ENCODE measurements around the gene KIF3A.

Gene KIF3A

GRCh38 chr5:132766020-132766805 lies 28.9 kb upstream of the KIF3A start:
- no peak for DNase-seq (ENCODE audit: low read depth)
- no peak overlapping the region for H3K4me3 ChIP-seq (ENCODE audit: low read depth, low read length)
- TF ChIP-seq CTCF (conservative IDR thresholded peaks at IDR 0.05; ENCODE audit: low read depth, low read length) = no peak

GRCh38 chr5:132765311-132766019 lies 28.1 kb upstream of the KIF3A start:
- no peak for TF ChIP-seq CTCF (conservative IDR thresholded peaks at IDR 0.05; ENCODE audit: low read depth, low read length)
- no peak overlapping the region for H3K4me3 ChIP-seq (ENCODE audit: low read depth, low read length)

DNA sequence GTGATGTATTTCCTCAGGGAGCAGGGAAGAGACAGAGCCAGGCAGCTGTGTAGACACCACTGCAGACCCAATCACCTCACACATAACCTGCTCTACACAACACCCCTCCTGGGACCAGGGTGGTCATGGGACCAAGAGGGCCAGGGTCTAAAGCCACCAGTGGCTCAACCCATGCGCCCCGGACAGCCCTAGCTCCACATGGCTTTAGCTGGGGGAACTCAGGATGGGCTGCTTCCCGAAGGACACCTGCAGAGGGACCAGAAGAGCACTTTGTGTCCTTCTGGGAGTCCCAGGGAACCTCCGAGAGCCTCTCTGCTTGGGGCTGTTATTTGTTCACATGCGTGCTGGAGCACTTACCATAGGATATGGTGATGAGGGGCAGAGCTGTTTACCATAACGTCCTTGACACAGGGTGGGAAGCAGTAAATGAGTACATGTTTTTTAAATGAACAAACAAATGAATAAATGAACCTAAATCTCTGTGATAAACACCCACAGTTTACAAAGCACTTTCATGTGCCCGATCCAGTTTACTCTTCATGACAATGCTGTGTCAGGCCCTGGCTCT lies 27.4 kb upstream of the KIF3A start:
- no peak overlapping the region for H3K4me3 ChIP-seq (ENCODE audit: low read depth, low read length)
- no peak for DNase-seq (ENCODE audit: low read depth)
- no peak for TF ChIP-seq CTCF (conservative IDR thresholded peaks at IDR 0.05; ENCODE audit: low read depth, low read length)

More at GRCh38 chr5:132765311-132766019, 28.1 kb upstream of the KIF3A start:
- no peak for DNase-seq (ENCODE audit: low read depth)

DNA sequence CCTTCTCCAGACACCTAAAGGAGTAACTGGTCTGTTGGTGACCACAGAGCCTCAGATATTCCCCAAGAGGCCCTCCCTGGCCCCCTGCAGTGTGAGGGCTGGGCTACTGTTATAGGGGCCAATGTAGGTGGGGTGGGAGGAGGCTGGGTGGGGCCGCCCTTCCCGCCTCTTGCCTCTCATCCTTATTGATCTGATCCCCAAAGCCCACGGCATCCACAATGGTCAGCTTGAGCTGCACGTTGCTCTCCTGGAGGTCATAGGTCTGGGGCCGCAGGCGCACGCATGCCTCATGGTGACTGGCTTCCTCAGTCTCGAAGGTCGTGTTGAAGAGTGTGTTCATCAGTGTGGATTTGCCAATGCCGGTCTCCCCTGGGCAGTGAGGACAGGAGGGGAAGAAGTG lies 26.7 kb upstream of the KIF3A start:
- no peak overlapping the region for H3K4me3 ChIP-seq (ENCODE audit: low read depth, low read length)
- no peak for DNase-seq (ENCODE audit: low read depth)
- TF ChIP-seq CTCF (conservative IDR thresholded peaks at IDR 0.05; ENCODE audit: low read depth, low read length) = no peak

DNA sequence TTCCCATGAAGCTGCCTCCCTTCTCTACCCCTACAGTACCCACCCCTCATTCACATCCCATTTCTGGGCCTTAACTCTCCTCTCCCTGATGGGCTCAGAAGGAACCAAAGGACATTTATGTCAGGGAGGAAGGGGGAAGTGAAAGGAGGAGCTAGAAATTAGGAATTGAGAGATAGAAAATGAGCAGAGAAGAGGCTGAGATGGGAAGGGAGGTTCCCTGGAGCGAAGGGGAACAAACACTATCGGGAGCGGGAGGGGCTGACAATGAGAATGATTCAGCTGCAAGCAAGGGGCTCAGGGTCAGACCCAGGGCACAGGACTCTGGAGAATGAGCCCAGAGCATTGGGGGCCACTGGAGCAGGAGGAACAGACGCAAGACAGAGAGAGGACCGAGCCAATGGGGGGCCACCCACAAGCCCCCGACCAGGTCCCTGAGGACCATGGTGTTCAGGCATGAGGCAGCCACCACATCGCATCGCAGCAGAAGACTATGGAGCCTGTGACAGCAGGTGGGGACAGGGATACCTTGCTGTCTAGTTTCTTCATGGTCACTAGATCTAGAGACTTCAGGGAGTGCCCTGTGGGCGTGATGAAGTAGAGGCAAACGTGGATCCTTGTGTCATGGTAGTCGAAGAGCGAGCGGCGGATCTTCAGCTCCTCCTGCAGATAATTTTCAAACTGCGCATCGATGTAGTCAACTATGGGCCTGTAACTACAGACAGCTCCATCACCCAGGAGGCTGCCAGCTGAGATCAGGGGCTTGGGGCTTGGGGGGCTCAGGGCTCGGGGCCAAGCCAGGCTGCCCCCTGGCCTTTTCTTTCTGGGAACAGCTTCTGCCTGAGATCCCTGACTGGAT lies 26.1 kb upstream of the KIF3A start:
- DNase-seq (ENCODE audit: low read depth) = no peak
- no peak overlapping the region for H3K4me3 ChIP-seq (ENCODE audit: low read depth, low read length)
- TF ChIP-seq CTCF (conservative IDR thresholded peaks at IDR 0.05; ENCODE audit: low read depth, low read length) = no peak

DNA sequence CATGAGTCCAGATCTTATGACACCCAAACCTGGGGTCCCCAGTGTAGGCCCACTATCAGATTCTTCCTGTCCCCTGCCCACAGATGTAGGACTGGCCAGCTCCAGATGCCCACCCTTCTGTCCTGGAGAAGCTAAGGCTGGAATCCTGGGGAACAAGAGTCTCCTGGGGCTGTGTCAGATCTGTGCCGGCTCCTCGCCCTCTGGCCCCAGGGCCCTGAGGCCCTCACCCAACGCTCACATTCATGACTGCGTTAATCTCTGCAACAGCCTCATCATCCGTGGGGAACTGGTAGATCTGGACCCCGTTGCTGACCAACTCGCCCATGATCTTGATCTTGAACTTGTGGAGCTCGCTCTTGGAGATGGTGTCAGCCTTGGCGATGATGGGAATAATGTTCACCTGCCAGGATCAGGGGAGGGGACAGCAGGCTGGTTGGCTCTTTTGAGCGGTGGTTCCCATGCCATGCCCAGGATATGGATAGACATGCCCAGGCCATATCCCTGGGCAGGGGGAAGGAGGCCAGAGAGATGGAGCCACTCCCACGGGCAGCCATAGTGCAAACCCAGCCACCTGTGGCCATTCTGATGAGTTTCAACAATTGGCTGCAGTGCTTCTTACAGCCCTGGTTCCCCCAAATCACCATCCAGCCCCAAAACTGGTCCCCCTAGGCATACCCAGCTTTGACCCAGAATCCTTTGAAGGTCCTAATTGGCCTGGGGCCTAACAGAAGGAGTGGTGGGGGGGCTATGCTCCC lies 25.1 kb upstream of the KIF3A start:
- no peak for TF ChIP-seq CTCF (conservative IDR thresholded peaks at IDR 0.05; ENCODE audit: low read depth, low read length)
- H3K4me3 ChIP-seq (ENCODE audit: low read depth, low read length) = no peak overlapping the region
- DNase-seq (ENCODE audit: low read depth) = no peak
